Measurements from ENCODE around the gene GDA.

DNA sequence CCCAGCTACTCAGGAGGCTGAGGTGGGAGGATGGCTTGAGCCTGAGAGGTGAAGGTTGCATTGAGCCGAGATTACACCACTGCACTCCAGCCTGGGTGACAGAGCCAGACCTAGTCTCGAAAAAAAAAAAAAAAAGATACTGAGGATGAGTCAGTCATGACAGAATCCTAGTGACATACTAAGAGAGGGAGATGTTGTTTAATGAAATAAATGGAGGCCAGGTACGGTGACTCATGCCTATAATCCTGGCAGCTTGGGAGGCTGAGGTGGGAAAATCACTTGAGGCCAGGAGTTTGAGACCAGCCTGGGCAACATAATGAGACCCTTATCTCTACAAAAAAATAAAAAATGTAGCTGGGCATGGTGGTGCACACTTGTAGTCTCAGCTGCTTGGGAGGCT is 108.6 kb downstream of the GDA start:
- no peak for TF ChIP-seq POLR2AphosphoS5 (IDR thresholded peaks at IDR 0.05)
- no peak for TF ChIP-seq CTCF (IDR thresholded peaks at IDR 0.05 in 8 of 11, conservative IDR thresholded peaks at IDR 0.05 in 3 of 11)
